ENCODE measurements around the gene UBE2E1. TPM values are rescaled to one million over a fixed set of nuclear protein-coding genes. Genes with fewer than 3 reads are reported as not detected.
"Not testable (repeated sequence)": the region's sequence is repeated elsewhere in the genome, so short reads cannot be mapped to it uniquely, and the experiment has no call there.

UBE2E1 gene
- total RNA-seq, 8 experiments from 2014 or later = 89.3 to 206 (median 112) TPM

DNA sequence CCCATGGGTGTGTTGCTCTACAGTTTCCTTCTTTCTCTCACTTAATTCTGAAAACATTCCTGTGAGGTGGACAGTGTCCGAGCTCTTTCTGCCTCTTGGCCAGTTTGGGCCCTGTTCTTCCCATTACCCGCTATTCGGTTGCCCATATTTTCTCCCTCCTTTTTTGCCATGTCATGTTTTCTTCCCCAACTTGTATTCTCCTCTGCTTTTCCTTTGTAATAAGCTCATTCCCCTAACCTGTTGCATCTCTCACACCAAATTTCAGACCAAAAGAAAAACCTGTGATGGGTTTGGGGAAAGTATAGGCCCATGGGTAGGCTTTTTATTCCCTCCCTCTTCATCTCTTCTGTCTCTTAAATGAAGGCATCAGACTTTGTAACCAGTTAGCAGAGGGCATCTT, 80.6 kb downstream of the UBE2E1 start:
- 93 to 100% (median 100%) methylated on average over 1 to 3 of the region's 3 CpGs; no CpG with 5 or more reads in 1 of the 10 experiments for WGBS, 10 experiments
- in situ Hi-C loops (cut with MboI; ENCODE audit: low pct_unique_long_range_greater_than_20kb in 2 of 9, low sequenced_read_pairs in 9 of 9, unreplicated experiment in 9 of 9) = no loop called here
- ATAC-seq (replicated peaks in 6 of 8) = no peak
- Histone ChIP-seq H3K4me1 (replicated peaks in 1 of 2) (peaks cover 0 to 3% of the 10 kb centered on the region in 2 donors), H3K4me3 (no peak overlapping the region), H3K27ac (no peak overlapping the region)

DNA sequence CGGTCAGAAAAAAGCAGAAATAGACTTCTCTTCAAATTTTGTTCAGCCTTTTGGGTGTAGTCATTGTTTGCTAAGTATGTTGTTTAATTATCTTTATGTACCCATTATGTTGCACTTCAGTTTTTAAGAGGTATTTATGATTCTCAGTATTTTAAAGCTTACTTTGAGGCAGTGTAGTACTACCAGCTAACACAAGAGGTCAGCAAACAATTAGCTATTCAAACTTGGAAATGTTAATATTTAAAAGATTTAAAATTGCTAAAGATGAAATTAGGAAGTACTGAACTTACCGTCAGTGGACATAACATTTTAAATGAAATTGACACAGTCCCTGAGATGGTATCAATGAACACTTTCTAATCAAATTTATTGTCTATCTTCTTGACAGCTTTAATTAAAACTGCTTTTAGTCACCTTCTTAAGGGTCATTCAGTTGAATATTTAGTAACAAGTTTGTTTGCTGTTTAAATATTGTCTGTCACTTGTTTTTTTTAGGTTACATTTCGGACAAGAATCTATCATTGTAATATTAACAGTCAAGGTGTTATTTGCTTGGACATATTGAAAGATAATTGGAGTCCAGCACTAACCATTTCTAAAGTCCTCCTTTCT, 83.0 kb downstream of the UBE2E1 start:
- 0 to 100% (median 72%) methylated on average over 1 to 3 of the region's 3 CpGs for WGBS, 10 experiments
- ATAC-seq (replicated peaks in 6 of 8) = peak in 1 of 8 experiments; percentile 41

DNA sequence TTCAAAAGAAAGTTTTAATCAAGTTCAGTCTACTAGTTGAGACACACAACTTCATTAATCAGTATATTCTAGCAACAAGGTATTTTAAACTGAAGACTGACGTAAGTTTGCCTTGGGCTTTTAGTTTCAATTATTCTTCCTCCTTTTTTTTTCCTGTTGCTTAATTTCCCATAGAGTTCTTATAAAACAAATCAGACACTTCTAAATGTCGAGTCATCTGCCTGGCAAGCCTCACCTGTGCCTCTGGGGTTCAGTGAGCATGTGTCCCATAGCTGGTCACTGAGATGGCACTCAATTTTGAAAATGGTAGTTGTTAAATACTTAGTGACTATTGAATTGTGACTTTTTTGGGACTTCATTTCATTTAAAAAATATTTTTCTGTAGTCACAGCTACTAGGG, 83.6 kb downstream of the UBE2E1 start:
- Histone ChIP-seq H3K27ac (no peak overlapping the region), H3K4me1 (replicated peaks in 1 of 2) (no peaks in the 10 kb centered on the region), H3K4me3 (no peak overlapping the region)
- in situ Hi-C loops (cut with MboI; ENCODE audit: low pct_unique_long_range_greater_than_20kb in 2 of 9, low sequenced_read_pairs in 9 of 9, unreplicated experiment in 9 of 9) = no loop called here
- 52 to 100% (median 93%) methylated on average over 1 to 2 of the region's 2 CpGs; no CpG with 5 or more reads in 2 of the 10 experiments for WGBS, 10 experiments
- ATAC-seq (replicated peaks in 6 of 8) = no peak

More for the DNA sequence above, 83.0 kb downstream of the UBE2E1 start:
- Histone ChIP-seq H3K4me1 (replicated peaks in 1 of 2) (no peaks in the 10 kb centered on the region), H3K27ac (no peak overlapping the region), H3K4me3 (no peak overlapping the region)
- in situ Hi-C loops (cut with MboI; ENCODE audit: low pct_unique_long_range_greater_than_20kb in 2 of 9, low sequenced_read_pairs in 9 of 9, unreplicated experiment in 9 of 9) = no loop called here

DNA sequence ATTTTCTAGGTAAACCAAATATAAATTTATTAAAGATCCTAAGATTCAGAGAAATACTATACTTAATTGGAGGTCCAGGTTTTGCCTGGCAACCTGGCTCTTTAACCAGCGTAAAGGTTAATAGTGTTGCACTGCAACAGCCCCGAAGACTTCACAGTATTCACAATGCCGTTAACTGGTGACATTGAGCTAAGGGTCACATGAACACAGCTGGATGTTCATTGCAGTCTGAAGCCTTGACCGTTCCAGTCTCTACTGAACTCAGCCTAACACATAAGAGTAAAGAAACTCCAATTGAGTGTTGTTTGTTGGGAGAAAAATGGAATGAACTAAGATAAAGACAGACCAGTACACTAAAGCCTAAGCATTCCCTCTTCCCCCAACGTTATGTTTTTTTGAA, 84.2 kb downstream of the UBE2E1 start:
- no peak overlapping the region for H3K4me3 ChIP-seq
- in situ Hi-C loops (cut with MboI; ENCODE audit: low pct_unique_long_range_greater_than_20kb in 2 of 9, low sequenced_read_pairs in 9 of 9, unreplicated experiment in 9 of 9) = no loop called here
- 67 to 100% (median 79%) methylated on average over 1 to 5 of the region's 5 CpGs; no CpG with 5 or more reads in 2 of the 10 experiments for WGBS, 10 experiments
- H3K4me1 ChIP-seq (replicated peaks in 1 of 2) = no peaks in the 10 kb centered on the region
- no peak overlapping the region for H3K27ac ChIP-seq
- no peak for ATAC-seq (replicated peaks in 6 of 8)

DNA sequence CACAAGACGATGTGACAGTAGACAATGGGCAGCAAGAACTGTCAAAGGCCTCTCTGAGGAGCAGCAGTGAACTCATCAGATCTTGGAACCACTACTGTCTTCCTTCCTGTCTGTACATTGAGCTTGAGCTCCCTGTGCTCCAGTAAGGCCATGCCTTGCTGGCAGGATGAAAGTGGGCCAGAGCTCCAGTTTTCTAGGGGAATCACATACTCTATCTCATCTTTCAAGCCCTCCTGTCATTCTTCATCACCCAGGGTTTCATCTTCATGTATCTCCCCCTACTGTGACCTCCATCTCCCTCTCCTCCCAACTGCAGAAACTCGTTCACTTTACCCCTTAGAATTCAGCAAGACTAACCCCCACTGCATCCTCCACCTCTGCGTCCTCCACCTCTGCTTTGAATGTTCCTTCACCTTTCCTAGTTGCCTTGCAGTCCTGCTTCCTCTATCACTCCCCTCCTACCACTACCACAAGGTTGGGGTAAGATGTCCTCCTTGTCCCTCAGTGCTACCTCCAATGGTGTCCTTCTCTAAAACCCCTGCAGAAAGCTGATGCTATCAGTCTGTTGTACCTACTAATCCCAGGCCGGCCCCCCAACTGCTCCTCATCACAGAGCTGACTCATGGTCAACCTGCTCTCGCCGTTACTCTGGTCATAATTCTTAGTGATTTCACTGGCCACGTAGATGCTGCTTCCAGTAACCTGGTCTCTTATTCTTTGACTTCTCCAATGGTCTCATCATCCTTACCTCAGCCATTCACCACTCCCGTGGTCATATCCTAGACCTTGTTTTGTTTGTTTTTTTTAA, 88.7 kb downstream of the UBE2E1 start:
- Histone ChIP-seq H3K27ac (no peak overlapping the region), H3K4me1 (replicated peaks in 1 of 2) (no peaks in the 10 kb centered on the region), H3K4me3 (no peak overlapping the region)
- in situ Hi-C loops (cut with MboI; ENCODE audit: low pct_unique_long_range_greater_than_20kb in 2 of 9, low sequenced_read_pairs in 9 of 9, unreplicated experiment in 9 of 9) = no loop called here
- peak in 3 of 8 experiments; percentile 16 to 43 (median 37) for ATAC-seq (replicated peaks in 6 of 8)
- WGBS, 10 experiments = 76 to 100% (median 88%) methylated on average over 1 to 6 of the region's 8 CpGs; no CpG with 5 or more reads in 1 of the 10 experiments

DNA sequence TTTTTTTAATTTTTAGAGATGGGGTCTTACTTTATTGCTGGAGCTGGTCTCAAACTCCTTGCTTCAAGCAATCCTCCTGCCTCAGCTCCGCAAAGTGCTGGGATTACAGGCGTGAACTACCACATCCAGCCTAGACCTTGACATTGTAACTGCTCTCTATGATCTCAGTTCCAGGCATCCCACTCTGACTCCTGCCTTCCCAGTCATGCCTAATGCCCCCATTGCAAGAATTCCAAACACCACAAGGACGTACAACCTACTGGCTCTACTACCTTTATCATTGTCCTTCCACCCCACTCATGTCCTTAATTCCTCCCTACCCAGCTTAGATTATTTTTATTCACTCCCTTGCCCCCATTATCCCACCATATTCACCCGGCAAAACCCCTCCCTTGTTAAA, 89.4 kb downstream of the UBE2E1 start:
- 61 to 100% (median 91%) methylated on average over 1 to 4 of the region's 4 CpGs; no CpG with 5 or more reads in 1 of the 10 experiments for WGBS, 10 experiments
- in situ Hi-C loops (cut with MboI; ENCODE audit: low pct_unique_long_range_greater_than_20kb in 2 of 9, low sequenced_read_pairs in 9 of 9, unreplicated experiment in 9 of 9) = no loop called here
- H3K27ac ChIP-seq = no peak overlapping the region

DNA sequence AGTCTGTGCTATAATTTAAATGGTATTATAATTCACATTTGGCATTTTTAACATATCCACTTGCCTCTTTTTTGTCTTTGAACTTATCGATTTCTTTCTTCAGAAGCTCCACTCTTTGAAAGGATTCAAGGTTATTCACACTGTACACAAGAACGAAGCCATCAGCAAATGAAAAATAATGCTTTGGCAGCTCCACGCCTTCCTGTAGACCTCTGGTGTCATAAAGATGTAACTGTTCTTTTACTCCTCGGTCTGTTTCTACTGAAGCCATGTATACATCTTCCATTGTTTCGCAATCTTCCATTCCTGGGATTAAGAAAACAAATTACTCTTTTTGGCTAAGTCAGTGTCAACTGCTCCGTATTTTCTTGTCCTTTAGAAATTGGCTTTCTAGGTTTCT, 95.0 kb downstream of the UBE2E1 start:
- Histone ChIP-seq H3K4me3 (no peak overlapping the region), H3K4me1 (replicated peaks in 1 of 2) (no peaks in the 10 kb centered on the region), H3K27ac (no peak overlapping the region)
- ATAC-seq (replicated peaks in 6 of 8) = peak in 1 of 8 experiments; percentile 46
- in situ Hi-C loops (cut with MboI; ENCODE audit: low pct_unique_long_range_greater_than_20kb in 2 of 9, low sequenced_read_pairs in 9 of 9, unreplicated experiment in 9 of 9) = no loop called here
- 64 to 100% (median 92%) methylated on average over 3 to 6 of the region's 6 CpGs for WGBS, 10 experiments

More for the DNA sequence above, 89.4 kb downstream of the UBE2E1 start:
- Histone ChIP-seq H3K4me3 (no peak overlapping the region), H3K4me1 (replicated peaks in 1 of 2) (no peaks in the 10 kb centered on the region)
- ATAC-seq (replicated peaks in 6 of 8) = no peak

DNA sequence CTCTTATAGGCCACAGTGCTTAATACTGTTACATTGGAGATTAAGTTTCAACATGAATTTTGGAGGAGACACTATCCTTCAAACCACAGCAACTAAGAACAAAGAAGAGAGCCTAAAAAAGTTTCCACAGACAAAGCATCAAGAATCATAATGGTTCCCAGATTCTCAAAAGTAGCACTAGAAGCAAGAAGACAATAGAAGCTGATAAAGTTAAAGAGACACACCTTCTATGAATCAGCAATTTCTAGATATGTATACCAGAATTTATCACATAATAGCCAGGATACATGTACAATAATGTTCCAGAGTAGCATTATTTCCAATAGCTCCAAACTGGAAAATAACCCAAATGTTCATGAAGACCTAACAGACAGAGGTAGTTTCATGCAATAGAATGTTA, 98.8 kb downstream of the UBE2E1 start:
- in situ Hi-C loops (cut with MboI; ENCODE audit: low pct_unique_long_range_greater_than_20kb in 2 of 9, low sequenced_read_pairs in 9 of 9, unreplicated experiment in 9 of 9) = no loop called here
- no peak for ATAC-seq (replicated peaks in 6 of 8)

DNA sequence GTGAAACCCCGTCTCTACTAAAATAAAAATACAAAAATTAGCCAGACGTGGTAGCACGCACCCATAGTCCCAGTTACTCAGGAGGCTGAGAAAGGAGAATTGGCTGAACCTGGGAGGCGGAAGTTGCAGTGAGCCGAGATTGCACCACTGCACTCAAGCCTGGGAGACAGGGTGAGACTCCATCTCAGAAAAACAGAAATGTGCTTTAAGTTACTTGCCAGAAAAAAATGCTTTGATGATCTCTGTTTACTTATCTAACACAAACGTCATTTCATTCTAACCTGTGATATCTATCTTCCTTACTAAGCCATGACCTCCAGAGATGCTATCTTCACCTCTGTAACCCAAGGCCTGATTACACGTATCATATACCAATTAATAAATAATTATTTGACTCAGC, 103.6 kb downstream of the UBE2E1 start:
- no peak overlapping the region for H3K4me3 ChIP-seq
- no peak for ATAC-seq (replicated peaks in 6 of 8)
- in situ Hi-C loops (cut with MboI; ENCODE audit: low pct_unique_long_range_greater_than_20kb in 2 of 9, low sequenced_read_pairs in 9 of 9, unreplicated experiment in 9 of 9) = no loop called here
- no peak overlapping the region for H3K27ac ChIP-seq
- H3K4me1 ChIP-seq (replicated peaks in 1 of 2) = peaks cover 4 to 10% of the 10 kb centered on the region in 2 donors
- 81 to 100% (median 100%) methylated on average over 2 to 7 of the region's 7 CpGs; no CpG with 5 or more reads in 1 of the 10 experiments for WGBS, 10 experiments

More for the DNA sequence above, 98.8 kb downstream of the UBE2E1 start:
- H3K4me3 ChIP-seq = no peak overlapping the region
- no peaks in the 10 kb centered on the region for H3K4me1 ChIP-seq (replicated peaks in 1 of 2)
- H3K27ac ChIP-seq = no peak overlapping the region

DNA sequence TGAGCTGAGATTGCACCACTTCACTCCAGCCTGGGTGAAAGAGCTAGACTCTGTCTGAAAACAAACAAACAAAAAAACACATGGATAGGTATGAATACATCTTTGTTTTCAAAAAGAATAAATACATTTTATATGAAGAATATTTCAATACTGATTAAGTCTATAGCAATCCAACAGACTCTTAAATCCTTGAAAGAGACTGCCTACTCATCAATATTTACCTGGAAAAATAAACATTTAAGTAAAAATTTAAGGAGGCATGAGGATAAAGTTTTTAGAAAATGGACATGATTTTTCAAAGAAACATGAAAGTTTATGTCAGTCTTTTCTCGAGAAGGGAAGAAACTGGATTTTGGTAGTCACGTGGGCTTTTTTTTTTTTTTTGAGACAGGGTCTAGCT, 105.6 kb downstream of the UBE2E1 start:
- 56 to 100% (median 100%) methylated on average over 1 to 2 of the region's 2 CpGs for WGBS, 10 experiments
- in situ Hi-C loops (cut with MboI; ENCODE audit: low pct_unique_long_range_greater_than_20kb in 2 of 9, low sequenced_read_pairs in 9 of 9, unreplicated experiment in 9 of 9) = no loop called here
- H3K4me1 ChIP-seq (replicated peaks in 1 of 2) = peaks cover 10 to 23% of the 10 kb centered on the region in 2 donors
- ATAC-seq (replicated peaks in 6 of 8) = no peak
- no peak overlapping the region for H3K27ac ChIP-seq
- H3K4me3 ChIP-seq = no peak overlapping the region

DNA sequence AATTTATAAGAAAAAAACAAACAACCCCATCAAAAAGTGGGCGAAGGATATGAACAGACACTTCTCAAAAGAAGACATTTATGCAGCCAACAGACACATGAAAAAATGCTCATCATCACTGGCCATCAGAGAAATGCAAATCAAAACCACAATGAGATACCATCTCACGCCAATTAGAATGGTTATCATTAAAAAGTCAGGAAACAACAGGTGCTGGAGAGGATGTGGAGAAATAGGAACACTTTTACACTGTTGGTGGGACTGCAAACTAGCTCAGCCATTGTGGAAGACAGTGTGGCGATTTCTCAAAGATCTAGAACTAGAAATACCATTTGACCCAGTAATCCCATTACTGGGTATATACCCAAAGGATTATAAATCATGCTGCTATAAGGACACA, 106.6 kb downstream of the UBE2E1 start:
- ATAC-seq (replicated peaks in 6 of 8); H3K4me3 ChIP-seq; in situ Hi-C loops (cut with MboI; ENCODE audit: low pct_unique_long_range_greater_than_20kb in 2 of 9, low sequenced_read_pairs in 9 of 9, unreplicated experiment in 9 of 9); H3K27ac ChIP-seq: not testable (repeated sequence)
- H3K4me1 ChIP-seq (replicated peaks in 1 of 2) = peaks cover 10 to 23% of the 10 kb centered on the region in 2 donors
- 100% methylated on average over 1 of the region's 3 CpGs; no CpG with 5 or more reads in 8 of the 10 experiments for WGBS, 10 experiments

DNA sequence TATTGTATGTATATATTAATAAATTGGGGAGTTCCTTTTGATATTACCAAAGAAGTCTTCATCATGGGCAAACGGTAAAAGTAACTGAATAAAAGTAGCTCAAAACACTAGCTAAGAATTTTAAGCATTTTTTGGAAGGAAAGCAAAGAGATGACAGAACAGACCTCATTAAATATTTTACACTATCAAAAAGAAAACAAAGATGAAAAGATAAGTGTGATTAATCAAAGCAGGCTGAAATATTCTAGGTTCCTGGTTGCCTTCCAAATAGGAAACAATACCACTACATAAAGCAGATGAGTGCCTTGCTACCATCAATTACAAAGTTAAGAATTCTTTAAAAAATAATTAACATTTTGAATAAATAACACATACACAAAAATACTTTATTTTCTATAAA, 107.4 kb downstream of the UBE2E1 start:
- ATAC-seq (replicated peaks in 6 of 8) = no peak
- Histone ChIP-seq H3K4me1 (replicated peaks in 1 of 2) (peaks cover 11 to 23% of the 10 kb centered on the region in 2 donors), H3K4me3 (no peak overlapping the region), H3K27ac (no peak overlapping the region)
- WGBS, 10 experiments = 29 to 100% (median 86%) methylated on average over 1 of the region's 1 CpG; no CpG with 5 or more reads in 1 of the 10 experiments
- in situ Hi-C loops (cut with MboI; ENCODE audit: low pct_unique_long_range_greater_than_20kb in 2 of 9, low sequenced_read_pairs in 9 of 9, unreplicated experiment in 9 of 9) = no loop called here

DNA sequence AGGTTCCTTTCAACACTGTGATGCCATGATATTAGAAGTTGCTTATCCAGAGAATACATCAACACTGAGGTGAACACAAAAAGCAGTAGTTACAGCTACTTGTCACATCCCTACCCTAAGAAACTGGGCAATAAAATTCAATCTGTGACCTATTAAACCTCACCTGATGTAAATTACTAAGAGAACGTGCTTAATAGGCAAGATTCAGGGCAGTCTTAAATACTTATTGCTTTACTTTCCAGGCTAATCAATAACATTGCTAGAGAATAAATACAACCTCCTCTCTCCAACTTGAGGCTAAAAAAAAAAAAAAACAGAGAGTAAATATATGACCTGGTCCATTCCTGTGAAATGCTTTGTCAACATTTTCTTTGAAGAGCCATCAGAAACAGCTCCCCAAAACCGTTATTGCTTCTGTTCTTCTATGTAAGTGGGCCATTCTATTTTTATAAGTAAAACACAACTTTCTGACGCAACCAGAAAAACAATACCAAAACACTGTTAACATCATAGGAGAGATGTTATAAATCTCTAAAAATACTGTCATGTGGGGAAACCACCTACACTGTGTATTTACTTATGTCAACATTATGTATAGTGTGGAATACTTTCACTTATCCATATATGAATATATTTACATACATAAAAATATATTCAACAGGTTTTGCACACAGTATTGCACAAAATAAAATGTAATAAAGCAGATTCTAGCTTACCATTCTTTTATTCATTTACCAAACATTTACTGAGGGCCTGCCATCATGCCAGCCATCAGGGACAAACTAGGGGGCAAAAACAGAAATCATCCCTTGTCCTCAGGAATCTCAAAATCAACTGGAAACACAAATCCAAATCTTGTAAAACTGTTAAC, 108.4 kb downstream of the UBE2E1 start:
- no peak overlapping the region for H3K4me3 ChIP-seq

More for the DNA sequence above, 108.4 kb downstream of the UBE2E1 start:
- WGBS, 10 experiments = 9 to 100% (median 65%) methylated on average over 1 to 3 of the region's 3 CpGs; no CpG with 5 or more reads in 1 of the 10 experiments
- no peak overlapping the region for H3K27ac ChIP-seq
- ATAC-seq (replicated peaks in 6 of 8) = peak in 1 of 8 experiments; percentile 35
- peaks cover 20 to 29% of the 10 kb centered on the region in 2 donors for H3K4me1 ChIP-seq (replicated peaks in 1 of 2)
- in situ Hi-C loops (cut with MboI; ENCODE audit: low pct_unique_long_range_greater_than_20kb in 2 of 9, low sequenced_read_pairs in 9 of 9, unreplicated experiment in 9 of 9) = no loop called here
